H1 (cell line): ENCODE measurements around the gene GAB3. TPM values are rescaled to one million over a fixed set of nuclear protein-coding genes. Genes with fewer than 3 reads are reported as not detected.

Source experiments
- CTCF ChIP-seq, 3 experiments: IDR thresholded peaks; 1 replicate in 2 of 3; 2 replicates in 1 of 3; pipeline versions ENCODE4 v1.5.1 to v1.6.1; 2011; ENCODE audit warnings: low read length in 3 of 3, mild to moderate bottlenecking in 3 of 3, inconsistent platforms in 2 of 3, low read depth in 1 of 3, moderate library complexity in 1 of 3; ENCODE audit not compliant: insufficient read depth in 1 of 3; ENCODE audit errors: control extremely low read depth in 1 of 3
- polyA plus RNA-seq, 7 experiments: library from polyadenylated mRNA; depleted of rRNA in 3 of 7; stranded (reverse) in 5 of 7; unstranded in 2 of 7; fragments of >200 nt in 5 of 7; fragments of 200-250 nt in 2 of 7; gene quantifications; 1 replicate in 5 of 7; 2 replicates in 1 of 7; 4 replicates in 1 of 7; pipeline versions ENCODE4 v1.2.1 to v1.2.3, GENCODE V29; 2011 to 2013; ENCODE audit warnings: missing spikeins in 2 of 7, mixed read lengths in 2 of 7
- total RNA-seq: library from RNA; stranded (reverse); fragmentation: NEBNext Ultra II Directional; extraction: Animal tissue kit (Norgen Biotek cat#: 25700); gene quantifications from 2 replicates; pipeline ENCODE4 v1.2.1, GENCODE V29; 2021

GAB3 gene
- total and polyA plus RNA-seq, 2 of the 8 experiments (the other 6 are each of a cell fraction or from before 2014, with no cell fraction given) = 0.48 to 1.2 TPM

DNA sequence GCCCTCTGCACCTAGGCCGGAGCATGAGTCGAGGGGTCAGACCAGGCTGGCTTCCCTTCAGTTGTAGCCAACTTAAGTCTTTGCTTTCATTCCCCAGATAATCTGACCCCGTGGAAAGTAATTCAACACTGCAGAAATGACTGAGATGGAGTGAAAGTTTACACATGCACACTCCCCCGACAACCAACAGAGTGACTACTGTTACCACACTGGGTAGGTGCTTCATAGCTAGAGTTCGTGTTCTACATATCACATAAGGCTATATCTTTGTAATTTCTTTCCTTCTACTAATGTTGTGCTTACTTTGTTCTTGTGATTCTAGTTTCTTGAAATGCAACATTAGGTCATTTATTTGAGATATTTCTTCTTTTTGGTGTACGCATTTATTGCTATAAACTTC is 90.3 kb downstream of the GAB3 start (continued):
- TF ChIP-seq CTCF (IDR thresholded peaks at IDR 0.05; ENCODE audit: control extremely low read depth in 1 of 3, insufficient read depth in 1 of 3, low read depth in 1 of 3, low read length in 3 of 3) = no peak
